ENCODE results near the gene KLRG1.

DNA sequence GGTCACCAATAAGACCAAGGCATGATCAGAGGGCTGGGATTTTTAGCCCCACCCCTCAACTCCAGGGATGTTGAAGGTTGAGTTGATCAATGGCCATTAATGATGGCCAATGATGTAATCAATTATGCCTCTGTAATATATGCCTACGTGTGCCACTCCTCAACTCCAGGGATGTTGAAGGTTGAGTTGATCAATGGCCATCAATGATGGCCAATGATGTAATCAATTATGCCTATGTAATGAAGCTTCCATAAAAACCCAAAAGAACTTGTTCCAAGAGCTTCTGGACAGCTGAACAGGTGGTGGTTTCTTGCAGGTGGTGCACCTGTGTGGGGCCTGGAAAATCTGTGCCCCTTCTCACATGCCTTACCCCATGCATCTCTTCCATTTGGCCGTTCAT lies 33.2 kb downstream of the KLRG1 start:
- TF ChIP-seq, protein P1, sequence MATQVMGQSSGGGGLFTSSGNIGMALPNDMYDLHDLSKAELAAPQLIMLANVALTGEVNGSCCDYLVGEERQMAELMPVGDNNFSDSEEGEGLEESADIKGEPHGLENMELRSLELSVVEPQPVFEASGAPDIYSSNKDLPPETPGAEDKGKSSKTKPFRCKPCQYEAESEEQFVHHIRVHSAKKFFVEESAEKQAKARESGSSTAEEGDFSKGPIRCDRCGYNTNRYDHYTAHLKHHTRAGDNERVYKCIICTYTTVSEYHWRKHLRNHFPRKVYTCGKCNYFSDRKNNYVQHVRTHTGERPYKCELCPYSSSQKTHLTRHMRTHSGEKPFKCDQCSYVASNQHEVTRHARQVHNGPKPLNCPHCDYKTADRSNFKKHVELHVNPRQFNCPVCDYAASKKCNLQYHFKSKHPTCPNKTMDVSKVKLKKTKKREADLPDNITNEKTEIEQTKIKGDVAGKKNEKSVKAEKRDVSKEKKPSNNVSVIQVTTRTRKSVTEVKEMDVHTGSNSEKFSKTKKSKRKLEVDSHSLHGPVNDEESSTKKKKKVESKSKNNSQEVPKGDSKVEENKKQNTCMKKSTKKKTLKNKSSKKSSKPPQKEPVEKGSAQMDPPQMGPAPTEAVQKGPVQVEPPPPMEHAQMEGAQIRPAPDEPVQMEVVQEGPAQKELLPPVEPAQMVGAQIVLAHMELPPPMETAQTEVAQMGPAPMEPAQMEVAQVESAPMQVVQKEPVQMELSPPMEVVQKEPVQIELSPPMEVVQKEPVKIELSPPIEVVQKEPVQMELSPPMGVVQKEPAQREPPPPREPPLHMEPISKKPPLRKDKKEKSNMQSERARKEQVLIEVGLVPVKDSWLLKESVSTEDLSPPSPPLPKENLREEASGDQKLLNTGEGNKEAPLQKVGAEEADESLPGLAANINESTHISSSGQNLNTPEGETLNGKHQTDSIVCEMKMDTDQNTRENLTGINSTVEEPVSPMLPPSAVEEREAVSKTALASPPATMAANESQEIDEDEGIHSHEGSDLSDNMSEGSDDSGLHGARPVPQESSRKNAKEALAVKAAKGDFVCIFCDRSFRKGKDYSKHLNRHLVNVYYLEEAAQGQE (IDR thresholded peaks at IDR 0.05; ENCODE audit: borderline replicate concordance), result no peak
- TF ChIP-seq POLR2AphosphoS5 (IDR thresholded peaks at IDR 0.05) (no peak), TAF1 (IDR thresholded peaks at IDR 0.05; ENCODE audit: low read depth) (no peak), SMC3 (conservative IDR thresholded peaks at IDR 0.05; ENCODE audit: poor library complexity) (no peak), EP300 (conservative IDR thresholded peaks at IDR 0.05; ENCODE audit: poor library complexity, severe bottlenecking) (no peak)
- TF ChIP-seq, protein P2, sequence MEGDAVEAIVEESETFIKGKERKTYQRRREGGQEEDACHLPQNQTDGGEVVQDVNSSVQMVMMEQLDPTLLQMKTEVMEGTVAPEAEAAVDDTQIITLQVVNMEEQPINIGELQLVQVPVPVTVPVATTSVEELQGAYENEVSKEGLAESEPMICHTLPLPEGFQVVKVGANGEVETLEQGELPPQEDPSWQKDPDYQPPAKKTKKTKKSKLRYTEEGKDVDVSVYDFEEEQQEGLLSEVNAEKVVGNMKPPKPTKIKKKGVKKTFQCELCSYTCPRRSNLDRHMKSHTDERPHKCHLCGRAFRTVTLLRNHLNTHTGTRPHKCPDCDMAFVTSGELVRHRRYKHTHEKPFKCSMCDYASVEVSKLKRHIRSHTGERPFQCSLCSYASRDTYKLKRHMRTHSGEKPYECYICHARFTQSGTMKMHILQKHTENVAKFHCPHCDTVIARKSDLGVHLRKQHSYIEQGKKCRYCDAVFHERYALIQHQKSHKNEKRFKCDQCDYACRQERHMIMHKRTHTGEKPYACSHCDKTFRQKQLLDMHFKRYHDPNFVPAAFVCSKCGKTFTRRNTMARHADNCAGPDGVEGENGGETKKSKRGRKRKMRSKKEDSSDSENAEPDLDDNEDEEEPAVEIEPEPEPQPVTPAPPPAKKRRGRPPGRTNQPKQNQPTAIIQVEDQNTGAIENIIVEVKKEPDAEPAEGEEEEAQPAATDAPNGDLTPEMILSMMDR (IDR thresholded peaks at IDR 0.05; ENCODE audit: poor library complexity, severe bottlenecking), result no peak

All from neural cell (in vitro differentiated cells).